ENCODE data around the gene SUPT3H.

Gene SUPT3H

GRCh38 chr6:44995486-44996132 lies 382.1 kb downstream of the SUPT3H start:
- H3K4me1 ChIP-seq (ENCODE audit: control insufficient read depth, insufficient read depth, low read length) = no peaks in the 10 kb centered on the region
- no peak overlapping the region for H3K9ac ChIP-seq (ENCODE audit: low read length)
- no peaks in the 10 kb centered on the region for H3K36me3 ChIP-seq (ENCODE audit: control insufficient read depth, insufficient read depth, low read length)
- H3K4me3 ChIP-seq (ENCODE audit: low read length) = no peak overlapping the region
- no peaks in the 10 kb centered on the region for H3K27me3 ChIP-seq (ENCODE audit: control insufficient read depth, insufficient read depth, low read length)
- H3K9me3 ChIP-seq (ENCODE audit: control insufficient read depth, low read length) = no peaks in the 10 kb centered on the region

DNA sequence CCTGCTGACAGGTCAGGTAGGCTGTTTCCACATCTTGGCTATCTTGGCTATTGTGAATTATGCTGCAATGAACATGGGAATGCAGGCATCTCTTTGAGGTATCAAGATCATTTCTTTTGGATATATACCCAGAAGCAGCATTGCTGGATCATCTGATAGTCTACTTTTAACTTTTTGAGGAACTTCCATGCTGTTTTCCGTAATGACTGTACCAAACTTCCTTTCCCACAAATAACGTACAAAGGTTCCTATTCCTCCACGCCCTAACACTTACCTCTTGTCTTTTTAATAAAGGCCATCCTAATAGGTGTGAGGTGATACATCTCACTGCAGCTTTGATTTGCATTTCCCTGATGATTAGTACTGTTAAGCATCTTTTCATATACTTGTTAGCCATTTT lies 388.3 kb downstream of the SUPT3H start:
- H3K9me3 ChIP-seq (ENCODE audit: control insufficient read depth, low read length) = no peaks in the 10 kb centered on the region
- no peaks in the 10 kb centered on the region for H3K27me3 ChIP-seq (ENCODE audit: control insufficient read depth, insufficient read depth, low read length)
- H3K4me1 ChIP-seq (ENCODE audit: control insufficient read depth, insufficient read depth, low read length) = no peaks in the 10 kb centered on the region
- no peak overlapping the region for H3K9ac ChIP-seq (ENCODE audit: low read length)
- H3K4me3 ChIP-seq (ENCODE audit: low read length) = no peak overlapping the region
- H3K36me3 ChIP-seq (ENCODE audit: control insufficient read depth, insufficient read depth, low read length) = no peaks in the 10 kb centered on the region

DNA sequence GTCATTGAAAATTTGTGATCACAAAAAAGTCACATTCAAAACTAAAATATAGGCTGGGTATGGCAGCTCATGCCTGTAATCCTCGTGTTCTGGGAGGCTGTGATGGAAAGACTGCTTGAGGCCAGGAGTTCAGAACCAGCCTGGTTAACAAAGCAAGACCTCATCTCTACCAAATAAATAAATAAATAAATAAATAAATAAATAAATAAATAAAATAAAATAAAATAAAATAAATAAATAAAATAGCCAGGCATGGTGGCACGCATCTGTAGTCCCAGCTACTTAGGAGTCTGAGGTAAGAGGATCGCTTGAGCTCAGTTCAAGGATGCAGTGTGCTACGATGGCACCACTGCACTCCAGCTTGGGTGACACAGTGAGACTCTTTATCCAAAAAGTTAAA lies 392.7 kb downstream of the SUPT3H start:
- H3K4me1 ChIP-seq (ENCODE audit: control insufficient read depth, insufficient read depth, low read length) = no peaks in the 10 kb centered on the region
- no peak overlapping the region for H3K4me3 ChIP-seq (ENCODE audit: low read length)
- no peaks in the 10 kb centered on the region for H3K27me3 ChIP-seq (ENCODE audit: control insufficient read depth, insufficient read depth, low read length)
- H3K9ac ChIP-seq (ENCODE audit: low read length) = no peak overlapping the region
- no peaks in the 10 kb centered on the region for H3K9me3 ChIP-seq (ENCODE audit: control insufficient read depth, low read length)
- H3K36me3 ChIP-seq (ENCODE audit: control insufficient read depth, insufficient read depth, low read length) = no peaks in the 10 kb centered on the region

- H3K27me3 ChIP-seq (ENCODE audit: control insufficient read depth, insufficient read depth, low read length) = no peaks in the 10 kb centered on the region
- no peaks in the 10 kb centered on the region for H3K36me3 ChIP-seq (ENCODE audit: control insufficient read depth, insufficient read depth, low read length)
- no peaks in the 10 kb centered on the region for H3K4me1 ChIP-seq (ENCODE audit: control insufficient read depth, insufficient read depth, low read length)
- no peak overlapping the region for H3K4me3 ChIP-seq (ENCODE audit: low read length)
- H3K9me3 ChIP-seq (ENCODE audit: control insufficient read depth, low read length) = no peaks in the 10 kb centered on the region
- no peak overlapping the region for H3K9ac ChIP-seq (ENCODE audit: low read length)
Measured at GRCh38 chr6:44983467-44984365, 394.0 kb downstream of the SUPT3H start.

DNA sequence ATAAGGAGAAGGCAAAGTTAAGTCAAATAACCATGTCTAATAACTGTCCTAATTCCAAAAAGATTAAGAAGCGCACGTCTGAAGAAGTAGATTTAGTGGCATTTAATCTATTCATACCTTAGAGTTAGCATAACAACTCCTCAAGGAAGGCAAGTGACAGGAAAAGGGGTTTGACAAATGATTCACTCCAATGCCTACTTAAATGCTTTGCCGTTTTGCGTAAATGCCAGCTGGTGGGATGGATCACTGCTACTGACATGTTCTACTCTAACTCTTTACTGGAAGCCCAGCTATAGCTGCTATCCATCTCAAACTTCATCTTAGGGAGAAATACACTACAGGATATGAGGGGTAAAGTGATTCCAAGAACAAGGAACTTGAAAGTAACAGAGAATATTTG lies 396.9 kb downstream of the SUPT3H start:
- H3K27me3 ChIP-seq (ENCODE audit: control insufficient read depth, insufficient read depth, low read length) = no peaks in the 10 kb centered on the region
- H3K9ac ChIP-seq (ENCODE audit: low read length) = no peak overlapping the region
- no peaks in the 10 kb centered on the region for H3K9me3 ChIP-seq (ENCODE audit: control insufficient read depth, low read length)
- no peak overlapping the region for H3K4me3 ChIP-seq (ENCODE audit: low read length)
- H3K36me3 ChIP-seq (ENCODE audit: control insufficient read depth, insufficient read depth, low read length) = no peaks in the 10 kb centered on the region
- H3K4me1 ChIP-seq (ENCODE audit: control insufficient read depth, insufficient read depth, low read length) = no peaks in the 10 kb centered on the region

DNA sequence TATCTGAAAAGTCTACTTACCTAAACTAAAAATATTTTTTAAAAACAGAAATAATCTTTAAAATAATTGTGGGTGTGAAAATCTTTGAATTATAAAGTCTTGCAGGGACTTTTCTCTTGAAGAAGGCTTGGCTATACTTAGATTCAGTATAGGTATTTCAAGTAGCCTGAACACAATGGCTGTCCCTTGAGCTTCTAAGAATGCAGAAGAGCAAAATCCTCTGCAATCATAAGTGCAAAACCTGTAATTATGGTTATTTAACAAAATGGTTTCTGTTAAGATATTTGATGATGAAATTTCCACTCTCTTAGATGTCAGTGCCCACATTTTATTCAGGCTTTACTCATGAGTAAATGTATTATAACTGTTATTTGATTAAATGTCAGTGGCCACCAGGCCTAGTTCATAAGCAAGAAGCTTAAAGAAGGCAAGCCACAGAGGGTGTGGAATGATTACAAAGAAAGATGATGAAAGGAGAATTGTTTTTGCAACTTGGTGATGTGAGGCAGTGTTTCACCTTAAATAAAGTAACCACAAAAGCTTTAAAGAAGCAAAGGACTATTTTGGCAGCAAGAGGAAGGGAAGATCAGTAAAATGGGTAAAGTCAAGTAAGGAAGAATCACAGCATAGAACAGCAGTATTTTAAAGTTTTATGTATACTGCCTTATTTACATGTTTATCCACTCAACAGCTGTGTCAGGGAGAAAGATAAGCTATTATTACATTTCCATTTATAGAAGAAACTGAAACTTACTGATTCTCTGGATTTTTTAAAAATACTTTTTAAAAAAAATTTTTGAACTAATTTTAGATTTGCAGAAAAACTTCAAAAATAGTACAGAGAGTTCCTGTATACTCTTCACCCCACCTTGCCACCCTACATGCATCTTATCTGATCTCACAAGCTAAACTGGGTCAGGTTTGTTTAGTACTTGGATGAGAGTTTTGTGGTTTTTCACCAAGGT lies 400.8 kb downstream of the SUPT3H start:
- no peaks in the 10 kb centered on the region for H3K27me3 ChIP-seq (ENCODE audit: control insufficient read depth, insufficient read depth, low read length)
- H3K9ac ChIP-seq (ENCODE audit: low read length) = no peak overlapping the region
- no peaks in the 10 kb centered on the region for H3K36me3 ChIP-seq (ENCODE audit: control insufficient read depth, insufficient read depth, low read length)
- peaks cover 3% of the 10 kb centered on the region for H3K9me3 ChIP-seq (ENCODE audit: control insufficient read depth, low read length)
- H3K4me3 ChIP-seq (ENCODE audit: low read length) = no peak overlapping the region
- no peaks in the 10 kb centered on the region for H3K4me1 ChIP-seq (ENCODE audit: control insufficient read depth, insufficient read depth, low read length)

GRCh38 chr6:44974511-44974910 lies 403.2 kb downstream of the SUPT3H start:
- H3K27me3 ChIP-seq (ENCODE audit: control insufficient read depth, insufficient read depth, low read length) = no peaks in the 10 kb centered on the region
- no peaks in the 10 kb centered on the region for H3K4me1 ChIP-seq (ENCODE audit: control insufficient read depth, insufficient read depth, low read length)
- peaks cover 3% of the 10 kb centered on the region for H3K9me3 ChIP-seq (ENCODE audit: control insufficient read depth, low read length)
- H3K36me3 ChIP-seq (ENCODE audit: control insufficient read depth, insufficient read depth, low read length) = no peaks in the 10 kb centered on the region
- H3K9ac ChIP-seq (ENCODE audit: low read length) = no peak overlapping the region
- no peak overlapping the region for H3K4me3 ChIP-seq (ENCODE audit: low read length)

- Histone ChIP-seq H3K4me3 (ENCODE audit: low read length) (no peak overlapping the region), H3K9me3 (ENCODE audit: control insufficient read depth, low read length) (peaks cover 3% of the 10 kb centered on the region), H3K9ac (ENCODE audit: low read length) (no peak overlapping the region), H3K4me1 (ENCODE audit: control insufficient read depth, insufficient read depth, low read length) (no peaks in the 10 kb centered on the region), H3K27me3 (ENCODE audit: control insufficient read depth, insufficient read depth, low read length) (no peaks in the 10 kb centered on the region), H3K36me3 (ENCODE audit: control insufficient read depth, insufficient read depth, low read length) (no peaks in the 10 kb centered on the region)
Measured at GRCh38 chr6:44972709-44973108, 405.0 kb downstream of the SUPT3H start.

- Histone ChIP-seq H3K4me3 (ENCODE audit: low read length) (no peak overlapping the region), H3K9me3 (ENCODE audit: control insufficient read depth, low read length) (peaks cover 3% of the 10 kb centered on the region), H3K4me1 (ENCODE audit: control insufficient read depth, insufficient read depth, low read length) (no peaks in the 10 kb centered on the region), H3K36me3 (ENCODE audit: control insufficient read depth, insufficient read depth, low read length) (no peaks in the 10 kb centered on the region), H3K27me3 (ENCODE audit: control insufficient read depth, insufficient read depth, low read length) (no peaks in the 10 kb centered on the region), H3K9ac (ENCODE audit: low read length) (no peak overlapping the region)
Measured at GRCh38 chr6:44969446-44970185, 408.1 kb downstream of the SUPT3H start.

DNA sequence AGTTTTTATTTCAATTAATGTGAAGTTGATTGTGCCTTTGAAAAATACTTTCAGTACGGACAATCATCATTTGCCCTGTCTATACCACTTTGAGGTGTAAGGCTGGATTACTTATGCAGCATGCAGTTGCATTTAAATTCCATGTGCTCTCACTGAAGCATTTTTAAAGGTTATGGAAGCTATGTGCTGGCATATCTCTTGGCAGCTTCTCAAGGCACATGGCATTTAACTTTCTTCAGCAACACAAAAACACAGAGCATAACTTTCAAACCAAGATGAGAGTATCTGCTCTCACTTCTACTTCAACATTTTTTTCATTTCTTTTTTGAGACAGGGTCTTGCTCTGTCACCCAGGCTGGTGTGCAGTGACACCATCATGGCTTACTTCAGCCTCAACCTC lies 410.3 kb downstream of the SUPT3H start:
- H3K9me3 ChIP-seq (ENCODE audit: control insufficient read depth, low read length) = peaks cover under 1% of the 10 kb centered on the region
- no peak overlapping the region for H3K9ac ChIP-seq (ENCODE audit: low read length)
- H3K27me3 ChIP-seq (ENCODE audit: control insufficient read depth, insufficient read depth, low read length) = no peaks in the 10 kb centered on the region
- H3K4me1 ChIP-seq (ENCODE audit: control insufficient read depth, insufficient read depth, low read length) = no peaks in the 10 kb centered on the region
- H3K4me3 ChIP-seq (ENCODE audit: low read length) = no peak overlapping the region
- H3K36me3 ChIP-seq (ENCODE audit: control insufficient read depth, insufficient read depth, low read length) = no peaks in the 10 kb centered on the region

DNA sequence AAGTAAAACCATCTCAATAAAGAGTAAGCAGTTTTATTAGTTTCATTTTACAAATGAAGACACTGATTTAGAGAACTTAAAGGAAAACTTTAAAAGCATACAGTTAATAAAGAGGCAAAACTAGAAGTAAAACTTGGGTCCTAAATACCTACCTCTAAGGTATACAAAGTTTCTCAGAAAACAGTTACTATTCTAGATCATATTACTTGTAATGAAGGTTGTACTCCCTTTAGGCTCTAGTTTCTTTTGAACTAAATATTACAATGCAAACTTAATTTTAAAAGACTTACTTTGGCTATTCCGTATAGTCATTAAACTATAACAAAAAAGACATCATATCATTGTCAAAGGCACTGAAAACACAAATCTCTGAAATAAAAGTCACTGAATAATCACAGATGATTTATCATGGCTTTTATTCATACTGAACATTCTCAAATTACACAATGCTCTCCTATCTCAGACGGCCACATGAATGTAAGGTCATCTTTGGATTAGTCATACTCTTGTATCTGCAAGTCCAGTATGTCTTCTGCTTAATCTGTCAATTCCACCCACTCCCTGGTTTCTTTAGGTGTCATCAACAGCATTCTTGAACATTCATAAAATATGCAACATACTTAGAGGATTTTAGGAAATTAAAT lies 411.2 kb downstream of the SUPT3H start:
- Histone ChIP-seq H3K36me3 (ENCODE audit: control insufficient read depth, insufficient read depth, low read length) (no peaks in the 10 kb centered on the region), H3K4me1 (ENCODE audit: control insufficient read depth, insufficient read depth, low read length) (no peaks in the 10 kb centered on the region), H3K9ac (ENCODE audit: low read length) (no peak overlapping the region), H3K27me3 (ENCODE audit: control insufficient read depth, insufficient read depth, low read length) (no peaks in the 10 kb centered on the region), H3K4me3 (ENCODE audit: low read length) (no peak overlapping the region), H3K9me3 (ENCODE audit: control insufficient read depth, low read length) (no peaks in the 10 kb centered on the region)

Data from mucosa of stomach (tissue), 1 donor.